ENCODE data around the gene CKM.
"Not testable (repeated sequence)": the region's sequence is repeated elsewhere in the genome, so short reads cannot be mapped to it uniquely, and the experiment has no call there.

CKM gene

GRCh38 chr19:45314708-45315245 lies 7.9 kb downstream of the CKM start:
- DNase-seq: no peak

- DNase-seq: not testable (repeated sequence)
Measured at GRCh38 chr19:45312285-45312684, 10.4 kb downstream of the CKM start.

GRCh38 chr19:45311621-45312020 lies 11.1 kb downstream of the CKM start:
- DNase-seq: peak; percentile 30

GRCh38 chr19:45309322-45309721 lies 13.4 kb downstream of the CKM start:
- DNase-seq: not testable (repeated sequence)

- DNase-seq: no peak
Measured at GRCh38 chr19:45307361-45307760, 15.3 kb downstream of the CKM start.

GRCh38 chr19:45306518-45307027 lies 16.1 kb downstream of the CKM start:
- DNase-seq: no peak

GRCh38 chr19:45306040-45306439 lies 16.6 kb downstream of the CKM start:
- peak; percentile 24 for DNase-seq

GRCh38 chr19:45305421-45305820 lies 17.3 kb downstream of the CKM start:
- peak; percentile 40 for DNase-seq

GRCh38 chr19:45305007-45305406 lies 17.7 kb downstream of the CKM start:
- no peak for DNase-seq

GRCh38 chr19:45304141-45304926 lies 18.3 kb downstream of the CKM start:
- no peak for DNase-seq

GRCh38 chr19:45303269-45304060 lies 19.2 kb downstream of the CKM start:
- DNase-seq: no peak

GRCh38 chr19:45302416-45302815 lies 20.3 kb downstream of the CKM start:
- no peak for DNase-seq

- no peak for DNase-seq
Measured at GRCh38 chr19:45299719-45300118, 23.0 kb downstream of the CKM start.

GRCh38 chr19:45298264-45298663 lies 24.4 kb downstream of the CKM start:
- DNase-seq: no peak

GRCh38 chr19:45297674-45298073 lies 25.0 kb downstream of the CKM start:
- no peak for DNase-seq

- DNase-seq: no peak
Measured at GRCh38 chr19:45296355-45296754, 26.3 kb downstream of the CKM start.

GRCh38 chr19:45295873-45296272 lies 26.8 kb downstream of the CKM start:
- no peak for DNase-seq

GRCh38 chr19:45294291-45295029 lies 28.2 kb downstream of the CKM start:
- DNase-seq: no peak

- DNase-seq: no peak
Measured at GRCh38 chr19:45293682-45294081, 29.0 kb downstream of the CKM start.

- no peak for DNase-seq
Measured at GRCh38 chr19:45291834-45292233, 30.8 kb downstream of the CKM start.

GRCh38 chr19:45290381-45290931 lies 32.2 kb downstream of the CKM start:
- DNase-seq: no peak

GRCh38 chr19:45283443-45284033 lies 39.1 kb downstream of the CKM start:
- no peak for DNase-seq

All from EL (cell line).